NCI-H2227 (cell line): Measurements from ENCODE around the gene FCN3.
"Not testable (repeated sequence)": the region's sequence is repeated elsewhere in the genome, so short reads cannot be mapped to it uniquely, and the experiment has no call there.

Experiments
- DNase-seq: peaks from one replicate; lab custom pipeline; 2025; ENCODE audit not compliant: unreplicated experiment; lab: John Stamatoyannopoulos, UW

The FCN3 gene

GRCh38 chr1:27374362-27375086, at the start of gene FCN3:
FCN3 (minus strand) TSS chr1:27374824; CDS start chr1:27374818, 6 bp downstream.
- DNase-seq, result no peak

GRCh38 chr1:27423709-27424108, 49.1 kb upstream of the FCN3 start:
- DNase-seq, result no peak

- peak; percentile 27 for DNase-seq
These were observed 43.9 kb upstream of the FCN3 start for GRCh38 chr1:27418326-27419185.

- no peak for DNase-seq
These were observed 43.1 kb upstream of the FCN3 start for GRCh38 chr1:27417713-27418112.

GRCh38 chr1:27416387-27417111, 41.9 kb upstream of the FCN3 start:
- peak; percentile 55 for DNase-seq

GRCh38 chr1:27414091-27414490, 39.5 kb upstream of the FCN3 start:
- DNase-seq, result no peak

GRCh38 chr1:27413004-27413403, 38.4 kb upstream of the FCN3 start:
- DNase-seq, result no peak

- no peak for DNase-seq
These were observed 37.9 kb upstream of the FCN3 start for GRCh38 chr1:27412502-27412901.

- DNase-seq, result no peak
These were observed 36.1 kb upstream of the FCN3 start for GRCh38 chr1:27410709-27411108.

GRCh38 chr1:27409669-27410068, 35.0 kb upstream of the FCN3 start:
- DNase-seq, result no peak

- no peak for DNase-seq
These were observed 33.5 kb upstream of the FCN3 start for GRCh38 chr1:27408151-27408550.

- not testable (repeated sequence) for DNase-seq
These were observed 32.2 kb upstream of the FCN3 start for GRCh38 chr1:27406791-27407190.

GRCh38 chr1:27406362-27406680, 31.7 kb upstream of the FCN3 start:
- peak; percentile 48 for DNase-seq

GRCh38 chr1:27405598-27406361, 31.2 kb upstream of the FCN3 start:
- DNase-seq, result not testable (repeated sequence)

GRCh38 chr1:27405074-27405473, 30.4 kb upstream of the FCN3 start:
- no peak for DNase-seq

- no peak for DNase-seq
These were observed 29.3 kb upstream of the FCN3 start for GRCh38 chr1:27403931-27404330.

- peak; percentile 62 for DNase-seq
These were observed 28.6 kb upstream of the FCN3 start for GRCh38 chr1:27403065-27403726.

GRCh38 chr1:27402349-27402754, 27.7 kb upstream of the FCN3 start:
- peak; percentile 41 for DNase-seq

- no peak for DNase-seq
These were observed 26.3 kb upstream of the FCN3 start for GRCh38 chr1:27400963-27401341.
